ENCODE results near the gene EVL. TPM values are rescaled to one million over a fixed set of nuclear protein-coding genes. Genes with fewer than 3 reads are reported as not detected.

EVL gene
- total and polyA plus RNA-seq, 2 donors from 2014 or later, result 54.8 to 84.1 TPM

DNA sequence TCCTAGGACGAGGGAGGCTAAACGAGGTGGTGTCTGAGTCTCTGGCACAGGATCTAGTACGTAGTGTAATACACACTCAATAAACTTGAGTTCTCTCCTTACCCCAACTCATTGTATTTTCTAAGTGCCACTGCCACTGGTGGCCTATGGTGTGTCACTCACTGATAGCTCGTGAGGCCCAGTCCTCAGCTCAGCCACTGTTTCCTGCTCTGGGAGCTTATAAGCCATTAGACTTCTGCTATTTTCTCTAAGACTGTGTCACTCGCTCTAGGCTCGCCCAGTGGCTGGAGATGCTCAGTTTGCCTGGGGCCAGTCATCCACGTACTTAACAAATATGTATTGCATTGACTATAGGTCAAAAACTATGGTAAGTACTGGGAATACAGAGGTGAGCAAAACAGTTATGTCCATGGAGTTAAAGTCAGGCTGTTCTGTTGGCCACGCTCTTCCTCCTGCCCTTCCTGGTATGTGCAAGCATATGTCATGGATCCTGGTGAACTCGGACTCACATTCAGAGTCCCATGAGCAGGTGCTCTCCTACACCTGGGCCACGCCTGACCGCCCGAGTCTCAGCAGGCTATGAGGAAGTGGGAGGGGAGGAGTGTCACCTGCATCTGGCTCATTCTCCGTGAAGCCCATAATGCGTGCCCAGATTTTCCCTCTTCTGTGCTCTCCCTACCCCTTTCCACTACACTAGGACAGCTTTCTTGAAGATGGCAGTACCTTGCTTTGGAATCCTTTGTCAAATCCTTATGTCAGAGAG is 52.6 kb downstream of the EVL start:
- H3K4me3 ChIP-seq (ENCODE audit: low read length in 3 of 3), result no peak overlapping the region
- H3K4me1 ChIP-seq (ENCODE audit: control insufficient read depth in 2 of 3, insufficient read depth in 2 of 3, low read depth in 1 of 3, low read length in 3 of 3), result no peaks in the 10 kb centered on the region
- intact Hi-C loops (cut with DNase I), result no loop called here
- no peaks in the 10 kb centered on the region for H3K9me3 ChIP-seq (ENCODE audit: control insufficient read depth in 2 of 3, insufficient read depth in 1 of 3, low read length in 3 of 3)
- TF ChIP-seq, protein P1, sequence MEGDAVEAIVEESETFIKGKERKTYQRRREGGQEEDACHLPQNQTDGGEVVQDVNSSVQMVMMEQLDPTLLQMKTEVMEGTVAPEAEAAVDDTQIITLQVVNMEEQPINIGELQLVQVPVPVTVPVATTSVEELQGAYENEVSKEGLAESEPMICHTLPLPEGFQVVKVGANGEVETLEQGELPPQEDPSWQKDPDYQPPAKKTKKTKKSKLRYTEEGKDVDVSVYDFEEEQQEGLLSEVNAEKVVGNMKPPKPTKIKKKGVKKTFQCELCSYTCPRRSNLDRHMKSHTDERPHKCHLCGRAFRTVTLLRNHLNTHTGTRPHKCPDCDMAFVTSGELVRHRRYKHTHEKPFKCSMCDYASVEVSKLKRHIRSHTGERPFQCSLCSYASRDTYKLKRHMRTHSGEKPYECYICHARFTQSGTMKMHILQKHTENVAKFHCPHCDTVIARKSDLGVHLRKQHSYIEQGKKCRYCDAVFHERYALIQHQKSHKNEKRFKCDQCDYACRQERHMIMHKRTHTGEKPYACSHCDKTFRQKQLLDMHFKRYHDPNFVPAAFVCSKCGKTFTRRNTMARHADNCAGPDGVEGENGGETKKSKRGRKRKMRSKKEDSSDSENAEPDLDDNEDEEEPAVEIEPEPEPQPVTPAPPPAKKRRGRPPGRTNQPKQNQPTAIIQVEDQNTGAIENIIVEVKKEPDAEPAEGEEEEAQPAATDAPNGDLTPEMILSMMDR (IDR thresholded peaks at IDR 0.05; ENCODE audit: borderline replicate concordance, extremely low read depth, insufficient read depth), result no peak
- no peak overlapping the region for H3K9ac ChIP-seq (ENCODE audit: low read length in 3 of 3)
- DNase-seq (peak in 4 of 5 donors; percentile 25 to 84 (median 39)), FAIRE-seq (no peak)
- no peaks in the 10 kb centered on the region for H3K36me3 ChIP-seq (ENCODE audit: control insufficient read depth in 2 of 3, insufficient read depth in 3 of 3, low read length in 3 of 3)
- no peaks in the 10 kb centered on the region for H3K27me3 ChIP-seq (ENCODE audit: control insufficient read depth, insufficient read depth, low read length)
- H3K27ac ChIP-seq (ENCODE audit: low read depth in 2 of 2, low read length in 2 of 2), result no peak overlapping the region

DNA sequence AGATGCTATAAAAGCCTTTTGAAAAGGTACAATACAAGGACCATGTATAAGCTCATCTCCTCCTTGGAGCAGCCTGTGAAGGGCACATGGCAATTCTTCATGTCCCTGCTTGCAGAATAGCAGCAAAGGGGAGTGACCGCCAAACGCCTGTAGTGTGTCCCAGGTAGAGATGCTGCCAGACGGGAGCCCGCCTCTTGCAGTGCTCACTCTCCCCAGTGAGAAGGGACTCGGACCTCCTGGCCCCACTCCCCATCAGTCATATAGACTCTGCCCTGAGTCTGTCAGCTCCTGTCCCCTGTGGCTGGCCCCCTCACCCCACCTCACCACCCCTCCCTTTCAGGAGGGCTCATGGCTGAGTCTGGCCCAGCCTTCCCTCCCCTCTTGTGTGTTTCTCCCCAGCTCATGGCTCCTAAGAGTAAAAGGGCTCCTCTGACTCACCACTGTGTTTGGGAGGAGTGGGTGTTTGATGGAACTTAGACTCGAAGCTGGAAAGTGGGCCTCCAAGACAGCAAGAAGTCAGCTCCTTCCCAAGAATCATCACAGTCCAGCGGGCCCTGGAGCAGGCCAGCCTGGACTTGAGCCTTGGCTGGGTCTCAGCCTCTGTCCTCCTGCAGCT is 53.3 kb downstream of the EVL start:
- H3K27ac ChIP-seq (ENCODE audit: low read depth in 2 of 2, low read length in 2 of 2), result no peak overlapping the region
- no peaks in the 10 kb centered on the region for H3K9me3 ChIP-seq (ENCODE audit: control insufficient read depth in 2 of 3, insufficient read depth in 1 of 3, low read length in 3 of 3)
- H3K4me3 ChIP-seq (ENCODE audit: low read length in 3 of 3), result no peak overlapping the region
- TF ChIP-seq, protein P1 (IDR thresholded peaks at IDR 0.05; ENCODE audit: borderline replicate concordance, extremely low read depth, insufficient read depth), result no peak
- no peak overlapping the region for H3K9ac ChIP-seq (ENCODE audit: low read length in 3 of 3)
- intact Hi-C loops (cut with DNase I), result no loop called here
- no peaks in the 10 kb centered on the region for H3K36me3 ChIP-seq (ENCODE audit: control insufficient read depth in 2 of 3, insufficient read depth in 3 of 3, low read length in 3 of 3)
- H3K4me1 ChIP-seq (ENCODE audit: control insufficient read depth in 2 of 3, insufficient read depth in 2 of 3, low read depth in 1 of 3, low read length in 3 of 3), result no peaks in the 10 kb centered on the region
- no peaks in the 10 kb centered on the region for H3K27me3 ChIP-seq (ENCODE audit: control insufficient read depth, insufficient read depth, low read length)
- DNase-seq (peak in 1 of 5 donors; percentile 58), FAIRE-seq (no peak)

DNA sequence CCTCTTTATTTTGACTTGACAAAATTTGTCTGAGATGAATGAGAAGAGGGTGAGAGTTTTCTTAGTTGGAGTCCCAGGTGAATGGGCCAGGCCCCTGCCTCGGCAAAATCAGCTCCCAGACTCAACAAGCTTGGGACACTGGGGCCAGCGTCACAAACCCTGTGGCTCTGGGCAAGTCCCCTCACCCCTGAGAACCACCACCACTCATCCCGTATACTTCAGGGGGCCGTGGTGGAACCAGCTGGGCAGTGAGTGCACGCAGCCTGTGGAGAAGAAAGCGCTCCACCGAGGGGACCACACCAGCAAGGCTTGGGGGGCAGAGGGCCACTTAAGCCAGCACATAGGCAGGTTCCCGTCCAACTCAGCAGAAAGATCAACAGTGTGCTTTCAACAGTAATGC is 54.0 kb downstream of the EVL start:
- TF ChIP-seq, protein P1 (IDR thresholded peaks at IDR 0.05; ENCODE audit: borderline replicate concordance, extremely low read depth, insufficient read depth), result no peak
- H3K4me1 ChIP-seq (ENCODE audit: control insufficient read depth in 2 of 3, insufficient read depth in 2 of 3, low read depth in 1 of 3, low read length in 3 of 3), result no peaks in the 10 kb centered on the region
- DNase-seq, result peak in 1 of 5 donors; percentile 53
- no peak overlapping the region for H3K9ac ChIP-seq (ENCODE audit: low read length in 3 of 3)
- no peak for FAIRE-seq
- H3K36me3 ChIP-seq (ENCODE audit: control insufficient read depth in 2 of 3, insufficient read depth in 3 of 3, low read length in 3 of 3), result peaks cover 0 to 2% (median 0%) of the 10 kb centered on the region in 3 donors
- H3K4me3 ChIP-seq (ENCODE audit: low read length in 3 of 3), result no peak overlapping the region
- intact Hi-C loops (cut with DNase I), result no loop called here
- H3K27ac ChIP-seq (ENCODE audit: low read depth in 2 of 2, low read length in 2 of 2), result no peak overlapping the region
- no peaks in the 10 kb centered on the region for H3K27me3 ChIP-seq (ENCODE audit: control insufficient read depth, insufficient read depth, low read length)
- no peaks in the 10 kb centered on the region for H3K9me3 ChIP-seq (ENCODE audit: control insufficient read depth in 2 of 3, insufficient read depth in 1 of 3, low read length in 3 of 3)
